HUES6 (cell line): ENCODE measurements around the gene ZFHX3.

Experiments
- H3K27ac ChIP-seq: 2 replicates; pipeline ENCODE4 v1.7.0; 2013; ENCODE audit warnings: low read depth, mild to moderate bottlenecking, low read length, inconsistent platforms
- H3K27me3 ChIP-seq: 2 replicates; pipeline ENCODE4 v1.6.1; 2013; ENCODE audit warnings: low read length; ENCODE audit not compliant: control insufficient read depth, insufficient read depth
- H3K36me3 ChIP-seq: 2 replicates; pipeline ENCODE4 v1.6.1; 2013; ENCODE audit warnings: low read length; ENCODE audit not compliant: control insufficient read depth, insufficient read depth
- H3K4me1 ChIP-seq: 2 replicates; pipeline ENCODE4 v1.6.1; 2013; ENCODE audit warnings: low read length; ENCODE audit not compliant: control insufficient read depth, insufficient read depth
- H3K4me3 ChIP-seq: 2 replicates; pipeline ENCODE4 v1.5.1; 2013; ENCODE audit warnings: low read depth, low read length
- H3K9ac ChIP-seq: one replicate; pipeline ENCODE4 v1.6.1; 2013; ENCODE audit warnings: mild to moderate bottlenecking, low read length
- H3K9me3 ChIP-seq: 2 replicates; pipeline ENCODE4 v1.6.1; 2013; ENCODE audit warnings: low read depth, low read length; ENCODE audit not compliant: control insufficient read depth, insufficient read depth

The ZFHX3 gene

DNA sequence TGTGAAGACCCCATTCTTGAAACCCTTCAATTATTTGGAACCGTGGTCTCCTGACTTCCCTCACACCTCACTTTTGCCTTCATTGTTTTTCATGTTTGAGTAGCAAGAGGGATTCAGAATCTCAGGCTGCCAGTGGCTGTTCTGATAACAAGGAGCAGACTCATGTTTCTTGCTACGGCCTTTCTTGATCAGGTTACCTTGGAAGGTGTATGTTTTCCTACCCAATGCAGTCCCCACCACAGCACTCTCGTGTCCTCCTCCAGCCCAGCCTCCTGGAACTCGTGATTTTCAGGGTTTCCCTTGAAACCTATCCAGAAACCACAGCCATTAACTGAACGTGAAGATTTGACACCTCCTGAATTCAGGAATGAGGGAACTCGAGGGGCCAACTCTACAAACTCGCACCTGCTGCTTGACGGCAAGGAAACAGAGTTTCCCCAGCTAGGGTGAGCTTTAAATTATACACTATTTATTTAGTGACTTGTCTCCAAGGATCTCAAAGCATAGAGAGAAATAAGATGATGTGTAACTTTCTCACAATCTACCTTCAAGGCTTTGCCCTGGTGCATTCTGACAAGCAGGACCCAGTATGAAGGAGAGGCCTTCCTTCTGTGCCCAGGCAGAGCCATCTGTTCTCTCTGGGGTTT is 1.6 kb downstream of the ZFHX3 start:
- no peak overlapping the region for H3K9ac ChIP-seq
- peaks cover 95% of the 10 kb centered on the region for H3K27me3 ChIP-seq
- no peaks in the 10 kb centered on the region for H3K36me3 ChIP-seq
- H3K4me3 ChIP-seq, result no peak overlapping the region; the same call in 1 of the 2 replicates
- no peak overlapping the region for H3K27ac ChIP-seq
- H3K9me3 ChIP-seq, result no peaks in the 10 kb centered on the region
- H3K4me1 ChIP-seq, result peaks cover 69% of the 10 kb centered on the region

DNA sequence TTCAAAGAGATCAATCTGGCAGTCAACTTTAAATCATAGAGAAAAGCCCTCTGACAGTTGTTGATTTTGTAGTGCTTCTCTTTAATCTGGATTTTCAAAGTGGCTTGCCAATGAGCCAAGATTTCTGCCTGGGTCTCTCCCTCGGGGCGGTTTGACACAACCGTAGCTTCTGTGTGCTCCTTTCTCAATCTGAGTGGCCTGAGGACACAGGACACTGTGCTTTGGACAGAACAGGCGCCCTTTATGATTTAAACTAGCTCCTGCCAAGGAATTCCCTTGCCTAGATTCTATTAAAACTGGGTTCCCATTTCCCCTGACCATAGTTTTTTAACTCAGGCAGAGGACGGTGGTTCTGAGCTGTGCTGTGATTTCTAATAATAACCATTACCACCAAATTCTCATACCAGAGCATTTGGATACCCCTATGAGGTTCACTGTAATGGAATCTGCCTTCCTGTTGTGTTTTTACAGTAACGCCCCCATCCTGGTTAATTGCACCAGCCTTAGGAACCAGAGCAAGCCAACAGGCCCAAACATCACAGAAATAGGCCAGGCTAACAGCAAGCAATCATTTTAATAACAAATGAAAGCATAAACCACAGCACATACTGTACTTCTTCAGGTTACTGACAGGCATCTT is 4.0 kb downstream of the ZFHX3 start:
- Histone ChIP-seq H3K36me3 (no peaks in the 10 kb centered on the region), H3K9me3 (no peaks in the 10 kb centered on the region), H3K9ac (no peak overlapping the region), H3K4me1 (peaks cover 67% of the 10 kb centered on the region), H3K4me3 (no peak overlapping the region), H3K27ac (no peak overlapping the region), H3K27me3 (peaks cover 90% of the 10 kb centered on the region)

DNA sequence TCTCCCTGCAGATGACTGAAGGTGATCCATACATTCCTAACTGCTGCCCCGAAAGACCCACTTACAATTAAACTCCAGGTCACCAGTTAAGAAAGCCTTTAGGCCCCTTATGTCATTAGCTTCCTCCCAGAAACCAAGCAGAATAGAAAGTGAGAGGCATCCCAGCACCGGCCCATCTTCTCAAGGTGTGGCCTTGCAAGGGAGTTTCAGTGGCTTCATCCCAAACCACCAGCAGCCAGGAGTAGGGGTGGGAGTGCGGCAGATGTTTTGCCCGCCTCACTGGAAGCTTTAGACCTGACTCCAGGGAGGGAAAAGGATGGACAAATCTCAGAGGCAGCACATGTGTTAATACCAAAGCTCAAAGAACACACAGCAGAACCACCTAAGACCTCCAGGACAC is 5.1 kb downstream of the ZFHX3 start:
- peaks cover 69% of the 10 kb centered on the region for H3K4me1 ChIP-seq

DNA sequence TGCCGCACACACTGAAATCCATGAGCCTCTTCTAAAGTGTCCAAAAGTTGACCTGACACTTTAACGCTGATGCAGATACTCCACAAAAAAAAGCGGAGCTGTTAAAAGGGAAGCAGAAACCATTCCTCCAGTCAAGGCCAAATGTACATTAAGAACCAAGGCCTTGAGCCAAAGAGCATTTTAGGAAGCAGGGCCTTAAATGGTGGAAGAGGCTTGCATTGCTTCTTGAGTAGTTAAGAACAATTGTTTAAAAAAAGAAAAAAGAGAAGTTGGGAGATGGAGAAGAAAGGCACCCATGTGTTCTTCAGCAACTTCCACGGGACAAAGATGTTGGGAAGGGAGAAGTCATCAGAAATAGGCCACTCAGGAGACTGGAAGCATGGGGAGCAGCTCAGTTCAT is 6.3 kb downstream of the ZFHX3 start:
- no peaks in the 10 kb centered on the region for H3K36me3 ChIP-seq
- H3K4me1 ChIP-seq, result peaks cover 71% of the 10 kb centered on the region
- no peak overlapping the region for H3K27ac ChIP-seq
- H3K4me3 ChIP-seq, result no peak overlapping the region
- H3K9me3 ChIP-seq, result no peaks in the 10 kb centered on the region
- peaks cover 94% of the 10 kb centered on the region for H3K27me3 ChIP-seq
- no peak overlapping the region for H3K9ac ChIP-seq

More for the DNA sequence above, 5.1 kb downstream of the ZFHX3 start:
- H3K9me3 ChIP-seq, result no peaks in the 10 kb centered on the region
- H3K27ac ChIP-seq, result no peak overlapping the region
- no peak overlapping the region for H3K4me3 ChIP-seq
- peaks cover 94% of the 10 kb centered on the region for H3K27me3 ChIP-seq
- no peaks in the 10 kb centered on the region for H3K36me3 ChIP-seq
- no peak overlapping the region for H3K9ac ChIP-seq

DNA sequence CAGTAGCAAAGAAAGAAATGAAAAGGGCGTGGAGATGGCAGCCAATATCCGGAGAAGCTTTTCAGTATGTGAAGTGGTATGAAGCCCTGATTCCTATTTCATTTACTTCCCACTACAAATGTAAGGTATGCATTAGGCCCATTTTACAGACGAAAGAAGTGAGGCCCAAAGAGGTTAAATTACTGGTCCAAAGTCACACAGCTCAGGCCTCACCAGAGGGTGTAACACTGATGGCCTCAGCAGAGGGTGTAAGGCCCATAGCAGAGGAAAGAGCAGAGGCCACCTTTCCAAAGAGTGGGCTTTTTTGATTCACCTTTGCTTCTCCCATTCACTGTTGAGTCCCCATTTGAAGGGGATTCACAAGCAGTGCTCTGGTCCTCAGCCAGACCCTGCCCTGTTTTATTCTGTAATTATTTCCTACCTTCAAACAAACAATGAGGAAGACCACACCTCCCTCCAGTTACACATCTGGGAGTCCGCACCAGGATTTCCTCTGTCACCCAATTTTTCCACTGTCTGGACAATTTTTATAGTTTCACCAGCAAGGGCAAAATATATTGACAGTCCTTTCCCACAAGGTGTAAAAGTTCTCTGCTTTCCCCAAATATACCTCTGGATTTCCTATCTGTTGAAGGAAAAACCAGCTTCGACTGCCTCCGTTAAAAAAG is 7.1 kb downstream of the ZFHX3 start:
- Histone ChIP-seq H3K9ac (no peak overlapping the region), H3K4me1 (peaks cover 70% of the 10 kb centered on the region), H3K27me3 (peaks cover 94% of the 10 kb centered on the region), H3K27ac (no peak overlapping the region), H3K9me3 (no peaks in the 10 kb centered on the region), H3K36me3 (no peaks in the 10 kb centered on the region), H3K4me3 (no peak overlapping the region)

DNA sequence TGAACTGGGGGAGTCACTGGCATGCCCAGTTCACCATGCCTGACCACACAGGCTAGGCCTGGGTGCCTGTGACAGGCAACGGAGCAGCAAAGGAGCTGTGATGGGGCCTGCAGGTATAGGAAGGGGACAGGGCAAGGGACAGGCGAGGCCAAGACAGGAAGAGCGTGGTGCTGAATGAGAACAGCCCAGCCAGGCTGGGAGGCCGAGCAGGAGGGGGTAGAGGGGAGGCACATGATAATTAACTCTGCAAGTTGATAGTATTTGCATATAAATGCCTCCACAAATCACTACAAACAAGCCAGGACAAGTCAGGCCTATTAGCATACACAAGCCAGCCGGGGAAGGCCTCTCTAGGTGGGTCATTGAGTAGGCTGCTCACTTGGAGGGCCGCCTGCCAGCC is 7.8 kb downstream of the ZFHX3 start:
- H3K4me3 ChIP-seq, result no peak overlapping the region
- H3K9ac ChIP-seq, result no peak overlapping the region
- H3K27me3 ChIP-seq, result peaks cover 95% of the 10 kb centered on the region
- H3K27ac ChIP-seq, result no peak overlapping the region
- H3K9me3 ChIP-seq, result no peaks in the 10 kb centered on the region
- no peaks in the 10 kb centered on the region for H3K36me3 ChIP-seq
- peaks cover 72% of the 10 kb centered on the region for H3K4me1 ChIP-seq

DNA sequence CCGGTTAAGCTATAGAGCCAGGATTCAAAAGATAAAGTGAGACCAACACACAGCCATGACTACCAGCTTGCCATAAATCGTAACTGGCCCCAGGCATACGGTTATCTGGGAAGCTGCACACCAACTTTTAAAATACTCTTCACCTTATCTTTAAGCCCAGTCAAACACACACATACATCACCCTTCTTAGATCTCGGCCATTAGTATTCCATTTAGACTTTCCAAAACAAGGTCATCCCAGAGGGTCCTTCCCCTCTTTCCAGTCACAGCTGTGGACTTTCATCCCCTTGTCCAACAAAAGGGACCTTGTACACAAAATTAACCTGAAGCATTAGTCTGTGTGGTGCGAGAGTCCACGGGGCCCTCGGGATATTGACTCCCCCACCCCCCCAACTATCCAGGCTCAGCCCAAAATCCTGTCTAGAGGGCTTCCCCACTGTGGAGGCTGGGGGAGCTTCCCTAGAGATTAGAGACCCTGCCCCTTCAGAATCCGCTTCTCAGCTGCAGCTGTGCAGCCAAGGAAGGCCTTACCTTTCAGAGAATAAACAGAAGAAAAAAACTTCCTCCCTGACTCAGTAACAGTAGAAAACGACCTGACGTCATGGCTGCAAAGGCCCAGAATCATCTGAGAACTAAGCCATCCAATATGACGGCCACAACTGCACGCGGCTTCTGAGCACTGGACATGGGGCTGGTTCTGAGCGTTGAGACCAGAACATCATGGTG is 9.9 kb downstream of the ZFHX3 start:
- H3K4me1 ChIP-seq, result peaks cover 73% of the 10 kb centered on the region
- no peaks in the 10 kb centered on the region for H3K9me3 ChIP-seq
- H3K27ac ChIP-seq, result no peak overlapping the region
- peaks cover 93% of the 10 kb centered on the region for H3K27me3 ChIP-seq
- no peak overlapping the region for H3K4me3 ChIP-seq
- H3K36me3 ChIP-seq, result no peaks in the 10 kb centered on the region
- no peak overlapping the region for H3K9ac ChIP-seq

DNA sequence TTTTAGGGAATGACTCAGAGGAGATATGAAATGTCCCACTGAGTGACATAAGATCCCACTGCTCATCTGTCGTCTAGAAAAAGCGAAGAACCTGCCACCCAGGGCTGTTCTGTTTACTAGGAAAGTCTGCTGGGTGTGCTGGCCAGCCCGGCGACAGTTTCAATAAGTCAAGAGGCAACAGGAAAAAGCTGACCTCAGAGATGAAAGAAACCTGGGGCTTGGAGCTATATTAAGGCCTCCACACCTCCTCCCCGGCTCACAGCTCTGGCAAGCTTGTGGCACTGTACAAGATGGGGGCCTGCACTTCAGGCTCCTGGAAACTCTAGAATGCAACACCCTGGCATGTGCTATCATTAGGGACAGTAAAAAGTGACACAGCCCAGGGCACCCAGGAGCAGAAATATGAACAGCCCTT is 10.6 kb downstream of the ZFHX3 start:
- peaks cover 93% of the 10 kb centered on the region for H3K27me3 ChIP-seq
- H3K36me3 ChIP-seq, result no peaks in the 10 kb centered on the region
- H3K9me3 ChIP-seq, result no peaks in the 10 kb centered on the region
- H3K27ac ChIP-seq, result no peak overlapping the region
- peaks cover 72% of the 10 kb centered on the region for H3K4me1 ChIP-seq
- peak overlapping the region; percentile 51 for H3K4me3 ChIP-seq
- no peak overlapping the region for H3K9ac ChIP-seq

DNA sequence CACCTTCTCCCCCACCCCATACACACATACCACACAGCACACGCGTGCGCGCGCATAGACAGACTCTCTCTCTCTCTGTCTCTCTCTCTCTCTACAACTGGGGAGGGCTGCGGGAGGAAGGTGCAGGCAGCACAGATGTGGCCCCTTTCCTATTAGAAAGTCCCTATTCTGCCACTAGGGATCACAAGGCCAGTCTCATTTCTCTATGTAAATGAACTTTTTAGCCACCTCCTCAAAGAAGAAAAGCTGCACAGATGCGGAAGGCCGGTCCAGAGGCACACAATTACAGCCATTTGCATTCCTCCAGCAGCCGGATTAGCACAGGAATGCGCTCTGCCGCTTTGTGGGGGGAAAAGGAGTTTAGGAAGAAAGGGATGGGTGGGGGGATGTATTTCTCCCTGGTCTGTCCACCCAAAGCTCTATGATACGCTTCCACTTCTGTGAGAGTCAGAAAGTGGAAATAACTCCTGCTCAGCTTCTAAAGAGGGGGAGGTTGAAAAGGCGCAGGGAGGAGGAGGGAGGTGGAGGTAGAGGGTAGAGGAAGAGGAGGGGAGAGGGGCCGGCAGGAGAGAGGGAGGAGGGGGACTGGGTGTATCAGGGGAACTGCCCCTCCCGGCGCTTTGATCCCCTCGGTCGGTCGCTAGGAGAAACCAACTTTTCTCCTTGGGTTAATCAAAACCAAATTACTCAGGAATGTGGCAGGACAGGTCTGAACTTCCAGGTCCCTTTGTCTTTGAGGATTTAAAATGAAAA is 11.7 kb downstream of the ZFHX3 start:
- Histone ChIP-seq H3K9ac (peak overlapping the region; percentile 49), H3K36me3 (no peaks in the 10 kb centered on the region), H3K27me3 (peaks cover 93% of the 10 kb centered on the region), H3K4me3 (peak overlapping the region; percentile 51), H3K27ac (peak overlapping the region; percentile 16; the same call in 1 of the 2 replicates), H3K9me3 (no peaks in the 10 kb centered on the region), H3K4me1 (peaks cover 82% of the 10 kb centered on the region)

DNA sequence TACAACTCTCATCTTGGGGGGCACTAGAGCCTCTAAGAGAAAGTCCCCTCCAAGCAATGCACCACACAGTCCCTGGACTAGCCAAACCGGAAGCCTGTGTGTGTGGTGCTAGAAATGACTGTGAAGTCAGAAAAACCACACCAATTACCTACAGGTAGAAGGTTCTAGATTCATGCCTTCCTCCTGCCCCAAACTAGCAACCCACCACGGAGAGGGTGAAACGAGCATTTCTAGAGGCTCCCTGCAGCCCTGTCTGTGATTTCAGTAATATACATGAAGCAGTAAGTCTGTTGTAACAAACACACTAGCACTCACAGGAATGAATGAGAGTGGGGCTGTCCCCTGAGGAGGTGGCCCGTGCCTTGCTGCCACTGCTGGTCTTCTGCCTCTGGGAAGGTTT is 13.6 kb downstream of the ZFHX3 start:
- Histone ChIP-seq H3K4me1 (peaks cover 71% of the 10 kb centered on the region), H3K9me3 (no peaks in the 10 kb centered on the region), H3K9ac (no peak overlapping the region), H3K27ac (no peak overlapping the region), H3K27me3 (peaks cover 98% of the 10 kb centered on the region), H3K4me3 (no peak overlapping the region), H3K36me3 (no peaks in the 10 kb centered on the region)
